ENCODE data around the gene RABAC1. TPM values are rescaled to one million over a fixed set of nuclear protein-coding genes. Genes with fewer than 3 reads are reported as not detected.

RABAC1 gene
- total RNA-seq, 2 experiments from 2014 or later, result 96.0 to 102 TPM

GRCh38 chr19:41957161-41957837 is 1.8 kb downstream of the RABAC1 start:
- peaks cover 24% of the 10 kb centered on the region for H3K4me1 ChIP-seq (ENCODE audit: insufficient read depth, low read length)
- no peak for ATAC-seq (ENCODE audit: poor library complexity)
- CTCF ChIA-PET, result interaction anchor here (1.5 to 5.0 kb wide), 7 partner anchors 12 to 163 kb away, joined by 3 to 30 read pairs (median 7); partner anchors contain the start of gene RPS19
- H3K9me3 Mint-ChIP-seq, result no peaks in the 10 kb centered on the region
- intact Hi-C loops (cut with DNase I, micrococcal nuclease), result no loop called here
- peak overlapping the region in 1 of 2 donors; percentile 81 for H3K27ac ChIP-seq (ENCODE audit: low read depth in 1 of 2, low read length in 2 of 2)
- peaks cover 11% of the 10 kb centered on the region for H3K36me3 ChIP-seq (ENCODE audit: insufficient read depth, low read length)
- no peaks in the 10 kb centered on the region for H3K9me3 ChIP-seq (ENCODE audit: control insufficient read depth in 1 of 2, insufficient read depth in 1 of 2, low read length in 2 of 2)
- H3K4me3 Mint-ChIP-seq, result peak overlapping the region; percentile 90
- peaks cover 13% of the 10 kb centered on the region for H3K36me3 Mint-ChIP-seq (ENCODE audit: low read depth)
- H3K4me3 ChIP-seq (ENCODE audit: low read length), result no peak overlapping the region
- POLR2A ChIA-PET, result interaction anchor here (0.5 to 4.0 kb wide), 5 partner anchors 12 to 101 kb away, joined by 3 to 22 read pairs (median 14); partner anchors contain the start of gene RPS19
- H3K4me1 Mint-ChIP-seq (ENCODE audit: low read depth), result peaks cover 23% of the 10 kb centered on the region
- H3K27ac Mint-ChIP-seq, result peak overlapping the region; percentile 78
- no peak for TF ChIP-seq CTCF (IDR thresholded peaks at IDR 0.05)
- H3K27me3 Mint-ChIP-seq, result no peaks in the 10 kb centered on the region
- H3K27me3 ChIP-seq (ENCODE audit: control insufficient read depth in 1 of 2, insufficient read depth in 2 of 2, low read length in 2 of 2), result no peaks in the 10 kb centered on the region
- DNase-seq, result no peak

GRCh38 chr19:41956621-41957020 is 2.5 kb downstream of the RABAC1 start:
- no peaks in the 10 kb centered on the region for H3K27me3 Mint-ChIP-seq
- ChIA-PET CTCF (interaction anchor here (0.7 to 1.9 kb wide), 3 partner anchors 69 to 162 kb away, joined by 3 to 7 read pairs (median 5); no protein-coding TSS in a partner anchor), POLR2A (interaction anchor here (1.9 to 4.0 kb wide), 3 partner anchors 11 to 97 kb away, joined by 14 to 22 read pairs (median 19); partner anchors contain the start of gene RPS19)
- H3K9me3 ChIP-seq (ENCODE audit: control insufficient read depth in 1 of 2, insufficient read depth in 1 of 2, low read length in 2 of 2), result no peaks in the 10 kb centered on the region
- H3K9me3 Mint-ChIP-seq, result no peaks in the 10 kb centered on the region
- H3K4me1 ChIP-seq (ENCODE audit: insufficient read depth, low read length), result peaks cover 26% of the 10 kb centered on the region
- H3K4me3 ChIP-seq (ENCODE audit: low read length), result no peak overlapping the region
- H3K27ac ChIP-seq (ENCODE audit: low read depth in 1 of 2, low read length in 2 of 2), result no peak overlapping the region
- H3K27ac Mint-ChIP-seq, result no peak overlapping the region
- no peak for ATAC-seq (ENCODE audit: poor library complexity)
- intact Hi-C loops (cut with DNase I, micrococcal nuclease), result no loop called here
- no peak for TF ChIP-seq CTCF (IDR thresholded peaks at IDR 0.05)
- peak overlapping the region; percentile 27 for H3K4me3 Mint-ChIP-seq
- no peak for DNase-seq
- H3K36me3 Mint-ChIP-seq (ENCODE audit: low read depth), result peaks cover 13% of the 10 kb centered on the region
- peaks cover 11% of the 10 kb centered on the region for H3K36me3 ChIP-seq (ENCODE audit: insufficient read depth, low read length)
- peaks cover 26% of the 10 kb centered on the region for H3K4me1 Mint-ChIP-seq (ENCODE audit: low read depth)
- no peaks in the 10 kb centered on the region for H3K27me3 ChIP-seq (ENCODE audit: control insufficient read depth in 1 of 2, insufficient read depth in 2 of 2, low read length in 2 of 2)

DNA sequence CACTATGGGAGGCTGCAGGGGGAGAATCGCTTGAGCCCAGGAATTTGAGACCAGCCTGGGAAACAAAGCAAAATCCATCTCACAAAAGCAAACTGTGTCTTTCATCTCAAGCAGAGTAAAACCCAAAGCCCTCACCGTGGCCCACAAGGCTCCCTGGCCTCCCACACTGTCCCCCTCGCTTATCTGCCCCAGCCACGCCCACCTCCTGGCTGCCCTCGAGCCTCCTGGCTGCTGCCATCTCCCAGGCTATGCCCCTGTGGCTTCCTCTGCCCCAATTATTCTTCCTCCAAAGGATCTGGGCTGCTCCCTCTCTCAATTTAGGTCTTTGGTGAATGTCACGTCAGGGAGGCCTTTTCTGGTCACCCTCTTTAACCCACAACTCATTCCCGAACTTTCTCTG is 3.6 kb downstream of the RABAC1 start:
- no peak overlapping the region for H3K27ac Mint-ChIP-seq

More for the DNA sequence above, 3.6 kb downstream of the RABAC1 start:
- H3K27me3 ChIP-seq (ENCODE audit: control insufficient read depth in 1 of 2, insufficient read depth in 2 of 2, low read length in 2 of 2), result no peaks in the 10 kb centered on the region
- no peak overlapping the region for H3K27ac ChIP-seq (ENCODE audit: low read depth in 1 of 2, low read length in 2 of 2)
- ChIA-PET POLR2A (no interaction called here), CTCF (interaction anchor here (1.5 kb wide), 1 partner anchor 83 kb away, joined by 5 read pairs; no protein-coding TSS in a partner anchor)
- peaks cover 33% of the 10 kb centered on the region for H3K4me1 ChIP-seq (ENCODE audit: insufficient read depth, low read length)
- TF ChIP-seq CTCF (IDR thresholded peaks at IDR 0.05), result no peak
- peaks cover 11% of the 10 kb centered on the region for H3K36me3 ChIP-seq (ENCODE audit: insufficient read depth, low read length)
- Mint-ChIP-seq H3K4me3 (no peak overlapping the region), H3K27me3 (no peaks in the 10 kb centered on the region), H3K36me3 (ENCODE audit: low read depth) (peaks cover 13% of the 10 kb centered on the region), H3K9me3 (no peaks in the 10 kb centered on the region), H3K4me1 (ENCODE audit: low read depth) (peaks cover 29% of the 10 kb centered on the region)
- intact Hi-C loops (cut with DNase I, micrococcal nuclease), result no loop called here
- H3K9me3 ChIP-seq (ENCODE audit: control insufficient read depth in 1 of 2, insufficient read depth in 1 of 2, low read length in 2 of 2), result no peaks in the 10 kb centered on the region
- no peak overlapping the region for H3K4me3 ChIP-seq (ENCODE audit: low read length)
- no peak for ATAC-seq (ENCODE audit: poor library complexity)
- no peak for DNase-seq
